ENCODE results near the gene SH3RF2. TPM values are rescaled to one million over a fixed set of nuclear protein-coding genes. Genes with fewer than 3 reads are reported as not detected.

SH3RF2 gene
- polyA plus RNA-seq, 5 donors: 0.27 to 1.1 (median 0.58) TPM

- no peak for DNase-seq
Measured at GRCh38 chr5:145921211-145921610, 15.2 kb upstream of the SH3RF2 start.

GRCh38 chr5:145922059-145922458 lies 14.3 kb upstream of the SH3RF2 start:
- no peak for DNase-seq

- no peak for DNase-seq
Measured at GRCh38 chr5:145923405-145923804, 13.0 kb upstream of the SH3RF2 start.

GRCh38 chr5:145924849-145925248 lies 11.5 kb upstream of the SH3RF2 start:
- DNase-seq: no peak

GRCh38 chr5:145925353-145925752 lies 11.0 kb upstream of the SH3RF2 start:
- DNase-seq: peak in 1 of 2 donors; percentile 9

- DNase-seq: peak in 1 of 2 donors; percentile 16
Measured at GRCh38 chr5:145925803-145926202, 10.6 kb upstream of the SH3RF2 start.

- no peak for DNase-seq
Measured at GRCh38 chr5:145931718-145932117, 4.7 kb upstream of the SH3RF2 start.

- DNase-seq: no peak
Measured at GRCh38 chr5:145934276-145934675, 2.1 kb upstream of the SH3RF2 start.

GRCh38 chr5:145937432-145938250 lies 1.3 kb downstream of the SH3RF2 start:
- DNase-seq: no peak

GRCh38 chr5:145938776-145939539 lies 2.6 kb downstream of the SH3RF2 start:
- DNase-seq: no peak

GRCh38 chr5:145939540-145940065 lies 3.2 kb downstream of the SH3RF2 start:
- DNase-seq: no peak

- DNase-seq: no peak
Measured at GRCh38 chr5:145941096-145941447, 4.7 kb downstream of the SH3RF2 start.

GRCh38 chr5:145941448-145942130 lies 5.2 kb downstream of the SH3RF2 start:
- DNase-seq: no peak

- no peak for DNase-seq
Measured at GRCh38 chr5:145942201-145942600, 5.8 kb downstream of the SH3RF2 start.

- DNase-seq: no peak
Measured at GRCh38 chr5:145942749-145943148, 6.4 kb downstream of the SH3RF2 start.

GRCh38 chr5:145943674-145944121 lies 7.3 kb downstream of the SH3RF2 start:
- DNase-seq: peak in 1 of 2 donors; percentile 15

- no peak for DNase-seq
Measured at GRCh38 chr5:145944328-145944727, 8.0 kb downstream of the SH3RF2 start.

GRCh38 chr5:145945620-145946111 lies 9.3 kb downstream of the SH3RF2 start:
- no peak for DNase-seq

- DNase-seq: no peak
Measured at GRCh38 chr5:145946112-145946861, 9.9 kb downstream of the SH3RF2 start.

- no peak for DNase-seq
Measured at GRCh38 chr5:145947581-145947980, 11.2 kb downstream of the SH3RF2 start.

GRCh38 chr5:145948047-145948446 lies 11.7 kb downstream of the SH3RF2 start:
- no peak for DNase-seq
